H9 (cell line): ENCODE results near the gene XDH. TPM values are rescaled to one million over a fixed set of nuclear protein-coding genes. Genes with fewer than 3 reads are reported as not detected.

Experiments
- DNase-seq: peaks from one replicate; pipeline ENCODE4 v3.0.0-alpha.2; 2017
- H2AFZ ChIP-seq: one replicate; pipeline ENCODE4 v1.6.1; 2013; ENCODE audit warnings: mild to moderate bottlenecking, low read length, control low read depth, moderate library complexity
- H2AK5ac ChIP-seq: 2 replicates; pipeline ENCODE4 v1.6.1; 2013; ENCODE audit warnings: low read length, control low read depth, mixed read lengths; ENCODE audit not compliant: insufficient read length
- H2BK120ac ChIP-seq: one replicate; pipeline ENCODE4 v1.6.1; 2013; ENCODE audit warnings: low read depth, mild to moderate bottlenecking, low read length, control low read depth, inconsistent platforms; ENCODE audit not compliant: poor library complexity, severe bottlenecking
- H2BK12ac ChIP-seq: 2 replicates; pipeline ENCODE4 v1.6.1; 2013; ENCODE audit warnings: low read length, control low read depth, mixed read lengths, low read depth; ENCODE audit not compliant: insufficient read length
- H2BK15ac ChIP-seq: 2 replicates; pipeline ENCODE4 v1.6.1; 2013; ENCODE audit warnings: low read depth, low read length, control low read depth
- H2BK20ac ChIP-seq: one replicate; pipeline ENCODE4 v1.6.1; 2013; ENCODE audit warnings: low read depth, mild to moderate bottlenecking, low read length, control low read depth, inconsistent platforms; ENCODE audit not compliant: poor library complexity, severe bottlenecking
- H2BK5ac ChIP-seq: 2 replicates; pipeline ENCODE4 v1.6.1; 2013; ENCODE audit warnings: low read length, control low read depth, mixed read lengths; ENCODE audit not compliant: insufficient read length
- H3K14ac ChIP-seq: 2 replicates; pipeline ENCODE4 v1.6.1; 2013; ENCODE audit warnings: low read length, control low read depth; ENCODE audit not compliant: insufficient read depth
- H3K18ac ChIP-seq: 2 replicates; pipeline ENCODE4 v1.6.1; 2013; ENCODE audit warnings: low read depth, mild to moderate bottlenecking, mixed read lengths, low read length, control low read depth; ENCODE audit not compliant: insufficient read length
- H3K23ac ChIP-seq: 2 replicates; pipeline ENCODE4 v1.6.1; 2013; ENCODE audit warnings: low read length, control low read depth, mixed read lengths, low read depth; ENCODE audit not compliant: insufficient read length
- H3K23me2 ChIP-seq: 2 replicates; pipeline ENCODE4 v1.6.1; 2013; ENCODE audit warnings: low read depth, mild to moderate bottlenecking, mixed read lengths, low read length, control low read depth; ENCODE audit not compliant: insufficient read length, poor library complexity, severe bottlenecking
- H3K27ac ChIP-seq: 2 replicates; pipeline ENCODE4 v1.5.1; 2013; ENCODE audit warnings: low read length, control low read depth, mixed read lengths, low read depth; ENCODE audit not compliant: insufficient read length
- H3K27me3 ChIP-seq: 2 replicates; pipeline ENCODE4 v1.6.1; 2013; ENCODE audit warnings: low read length, control low read depth, inconsistent platforms; ENCODE audit not compliant: insufficient read depth
- H3K4ac ChIP-seq: 2 replicates; pipeline ENCODE4 v1.6.1; 2013; ENCODE audit warnings: low read depth, mild to moderate bottlenecking, control low read depth, inconsistent platforms, low read length, moderate library complexity
- H3K4me1 ChIP-seq: 2 replicates; pipeline ENCODE4 v1.6.1; 2013; ENCODE audit warnings: low read length, control low read depth, inconsistent platforms; ENCODE audit not compliant: insufficient read depth
- H3K4me2 ChIP-seq: 2 replicates; pipeline ENCODE4 v1.6.1; 2013; ENCODE audit warnings: low read length, control low read depth, mixed read lengths; ENCODE audit not compliant: insufficient read length, insufficient read depth
- H3K56ac ChIP-seq: 2 replicates; pipeline ENCODE4 v1.6.1; 2013; ENCODE audit warnings: low read depth, mild to moderate bottlenecking, mixed read lengths, low read length, control low read depth; ENCODE audit not compliant: insufficient read length
- H3K79me1 ChIP-seq: 2 replicates; pipeline ENCODE4 v1.6.1; 2013; ENCODE audit warnings: low read depth, mild to moderate bottlenecking, moderate library complexity, low read length, control low read depth, inconsistent platforms; ENCODE audit not compliant: insufficient read depth, poor library complexity, severe bottlenecking
- H3K79me2 ChIP-seq: 2 replicates; pipeline ENCODE4 v1.6.1; 2013; ENCODE audit warnings: low read length, control low read depth, inconsistent platforms; ENCODE audit not compliant: insufficient read depth
- H3K9ac ChIP-seq: 2 replicates; pipeline ENCODE4 v1.6.1; 2013; ENCODE audit warnings: low read length, control low read depth, mixed read lengths; ENCODE audit not compliant: insufficient read length; ENCODE audit errors: extremely low read depth
- H3K9me3 ChIP-seq: one replicate; pipeline ENCODE4 v1.6.1; 2013; ENCODE audit warnings: low read depth, low read length, inconsistent platforms; ENCODE audit not compliant: control insufficient read depth
- H3T11ph ChIP-seq: one replicate; pipeline ENCODE4 v1.6.1; 2013; ENCODE audit warnings: mild to moderate bottlenecking, low read length, control low read depth, inconsistent platforms
- H4K20me1 ChIP-seq: one replicate; pipeline ENCODE4 v1.6.1; 2013; ENCODE audit not compliant: control insufficient read depth, insufficient read length, insufficient read depth
- H4K5ac ChIP-seq: 2 replicates; pipeline ENCODE4 v1.6.1; 2013; ENCODE audit warnings: low read depth, mild to moderate bottlenecking, mixed read lengths, low read length, control low read depth; ENCODE audit not compliant: insufficient read length
- H4K8ac ChIP-seq: replicated peaks from 2 replicates; pipeline ENCODE4 v1.6.1; 2013; ENCODE audit warnings: low read length, control low read depth, mixed read lengths, low read depth; ENCODE audit not compliant: insufficient read length
- H4K91ac ChIP-seq: 2 replicates; pipeline ENCODE4 v1.6.1; 2013; ENCODE audit warnings: low read depth, mild to moderate bottlenecking, moderate library complexity, mixed read lengths, low read length, control low read depth; ENCODE audit not compliant: insufficient read length
- H3K27ac Mint-ChIP-seq, 3 experiments: 2 replicates in 2 of 3; 3 replicates in 1 of 3; pipeline ENCODE4 v1.8.0; 2020 to 2021; ENCODE audit warnings: mixed read lengths in 3 of 3, mild to moderate bottlenecking in 1 of 3, moderate library complexity in 1 of 3
- H3K27me3 Mint-ChIP-seq: 2 replicates; pipeline ENCODE4 v1.8.0; 2021; ENCODE audit warnings: low read depth, mild to moderate bottlenecking, moderate library complexity, mixed read lengths
- H3K36me3 Mint-ChIP-seq, 3 experiments: 2 replicates in 2 of 3; 3 replicates in 1 of 3; pipeline ENCODE4 v1.8.0; 2020 to 2021; ENCODE audit warnings: low read depth in 3 of 3, mixed read lengths in 3 of 3; ENCODE audit not compliant: insufficient read depth in 1 of 3
- H3K4me1 Mint-ChIP-seq, 2 experiments: 2 replicates each; pipeline ENCODE4 v1.8.0; 2020; ENCODE audit warnings: mixed read lengths in 2 of 2
- H3K4me3 Mint-ChIP-seq, 2 experiments: 2 replicates in 1 of 2; 3 replicates in 1 of 2; pipeline ENCODE4 v1.8.0; 2020 to 2021; ENCODE audit warnings: mild to moderate bottlenecking in 2 of 2, mixed read lengths in 2 of 2, moderate library complexity in 1 of 2
- H3K9me3 Mint-ChIP-seq, 2 experiments: 2 replicates in 1 of 2; 3 replicates in 1 of 2; pipeline ENCODE4 v1.8.0; 2020; ENCODE audit warnings: mild to moderate bottlenecking in 2 of 2, mixed read lengths in 2 of 2, moderate library complexity in 1 of 2
- CTCF ChIP-seq: fragments of 200-600 bp; sonication (generic); conservative IDR thresholded peaks from 3 replicates; pipeline ENCODE4 v1.8.0; 2021; ENCODE audit warnings: antibody characterized with exemption, mild to moderate bottlenecking
- WGBS: extraction: QIAGEN DNeasy Blood & Tissue Kit; methylation state at CpG from one replicate; pipeline ENCODE4 v1.1.7; 2013; ENCODE audit warnings: missing lambda C conversion rate, low lambda C conversion rate, mixed read lengths; ENCODE audit not compliant: insufficient read length; ENCODE audit errors: extremely low coverage; 5-methylcytosine and 5-hydroxymethylcytosine counted together
- total RNA-seq: library from RNA; stranded (reverse); gene quantifications from 2 replicates; pipeline ENCODE4 v1.2.1, GENCODE V29; 2021

Gene XDH
- total RNA-seq, 1 experiment from 2014 or later: 1.4 TPM

GRCh38 chr2:31333046-31333445 lies 81.5 kb downstream of the XDH start:
- no peak for DNase-seq
- no peaks in the 10 kb centered on the region; the same call in none of the 2 replicates for H3K27me3 Mint-ChIP-seq
- no peak overlapping the region for H4K91ac ChIP-seq
- no peak overlapping the region for H3K27ac ChIP-seq
- peaks cover 4% of the 10 kb centered on the region; the same call in 1 of the 2 replicates for H3K4me1 ChIP-seq
- H2BK15ac ChIP-seq: no peak overlapping the region
- no peak overlapping the region for H2BK12ac ChIP-seq
- H3K9me3 ChIP-seq: no peaks in the 10 kb centered on the region
- H3K56ac ChIP-seq: no peak overlapping the region
- no peak overlapping the region for H3K14ac ChIP-seq
- no peak overlapping the region; a peak in 1 of 7 replicates for H3K27ac Mint-ChIP-seq
- no peak overlapping the region for H3T11ph ChIP-seq
- no peaks in the 10 kb centered on the region for H4K20me1 ChIP-seq
- peaks cover 14 to 16% of the 10 kb centered on the region in 2 experiments for H3K4me1 Mint-ChIP-seq
- H3K79me2 ChIP-seq: no peaks in the 10 kb centered on the region
- no peak overlapping the region for H3K4ac ChIP-seq
- no peaks in the 10 kb centered on the region for H3K79me1 ChIP-seq
- no peak overlapping the region for H2BK5ac ChIP-seq
- no peak for TF ChIP-seq CTCF
- no peaks in the 10 kb centered on the region for H3K36me3 Mint-ChIP-seq
- no peaks in the 10 kb centered on the region for H3K27me3 ChIP-seq
- no CpG with 5 or more reads among the region's 5 CpGs for WGBS
- no peak overlapping the region for H4K8ac ChIP-seq
- H2BK120ac ChIP-seq: no peak overlapping the region
- no peak overlapping the region for H3K9ac ChIP-seq
- H3K23ac ChIP-seq: no peak overlapping the region
- no peak overlapping the region for H2BK20ac ChIP-seq
- no peak overlapping the region for H3K4me3 Mint-ChIP-seq
- H2AFZ ChIP-seq: no peak overlapping the region
- no peak overlapping the region for H3K18ac ChIP-seq
- no peaks in the 10 kb centered on the region for H3K9me3 Mint-ChIP-seq
- no peaks in the 10 kb centered on the region for H3K23me2 ChIP-seq
- H4K5ac ChIP-seq: no peak overlapping the region
- H3K4me2 ChIP-seq: no peak overlapping the region
- no peak overlapping the region for H2AK5ac ChIP-seq
